ENCODE results near the gene WDR26. TPM values are rescaled to one million over a fixed set of nuclear protein-coding genes. Genes with fewer than 3 reads are reported as not detected.

Gene WDR26
- total RNA-seq, 6 experiments from 2014 or later: 27.2 to 46.8 (median 40.1) TPM

- H3K27ac ChIP-seq: no peak overlapping the region
- H3K9me3 ChIP-seq: no peaks in the 10 kb centered on the region
- H3K36me3 ChIP-seq: peaks cover 17 to 76% (median 39%) of the 10 kb centered on the region in 4 donors
- peaks cover 0 to 11% (median 4%) of the 10 kb centered on the region in 4 donors for H3K4me1 ChIP-seq
- TF ChIP-seq CTCF (IDR thresholded peaks at IDR 0.05) (no peak), POLR2A (IDR thresholded peaks at IDR 0.05) (no peak)
- H3K27me3 ChIP-seq: no peaks in the 10 kb centered on the region
- DNase-seq (no peak), ATAC-seq (no peak)
- intact Hi-C loops (cut with DNase I): no loop called here
- H3K4me3 ChIP-seq: no peak overlapping the region
- 58% methylated on average over 3 of the region's 3 CpGs for WGBS (ENCODE audit: insufficient coverage, low coverage, low lambda C conversion rate, missing lambda C conversion rate)
Measured at GRCh38 chr1:224393294-224393693, 41.3 kb downstream of the WDR26 start.

GRCh38 chr1:224392411-224393249 lies 42.0 kb downstream of the WDR26 start:
- H3K36me3 ChIP-seq: peaks cover 11 to 74% (median 36%) of the 10 kb centered on the region in 4 donors
- no peak overlapping the region for H3K27ac ChIP-seq
- no peak overlapping the region for H3K4me3 ChIP-seq
- ATAC-seq: no peak
- 83% methylated on average over 4 of the region's 4 CpGs for WGBS (ENCODE audit: insufficient coverage, low coverage, low lambda C conversion rate, missing lambda C conversion rate)
- no peak for TF ChIP-seq CTCF (IDR thresholded peaks at IDR 0.05)
- TF ChIP-seq POLR2A (IDR thresholded peaks at IDR 0.05): no peak
- DNase-seq: no peak
- intact Hi-C loops (cut with DNase I): no loop called here
- peaks cover 0 to 11% (median 4%) of the 10 kb centered on the region in 4 donors for H3K4me1 ChIP-seq
- H3K9me3 ChIP-seq: no peaks in the 10 kb centered on the region
- H3K27me3 ChIP-seq: no peaks in the 10 kb centered on the region

GRCh38 chr1:224390517-224390916 lies 44.1 kb downstream of the WDR26 start:
- intact Hi-C loops (cut with DNase I): no loop called here
- peak; percentile 58 to 79 (median 68) for ATAC-seq
- WGBS (ENCODE audit: insufficient coverage, low coverage, low lambda C conversion rate, missing lambda C conversion rate): 39% methylated on average over 5 of the region's 5 CpGs
- H3K4me1 ChIP-seq: peaks cover 0 to 11% (median 4%) of the 10 kb centered on the region in 4 donors
- peak overlapping the region in 2 of 3 donors; percentile 8 to 49 for H3K27ac ChIP-seq
- H3K27me3 ChIP-seq: no peaks in the 10 kb centered on the region
- no peak for TF ChIP-seq POLR2A (IDR thresholded peaks at IDR 0.05)
- no peak for TF ChIP-seq CTCF (IDR thresholded peaks at IDR 0.05)
- peaks cover 10 to 60% (median 27%) of the 10 kb centered on the region in 4 donors for H3K36me3 ChIP-seq
- no peak for DNase-seq
- no peaks in the 10 kb centered on the region for H3K9me3 ChIP-seq
- H3K4me3 ChIP-seq: no peak overlapping the region

- intact Hi-C loops (cut with DNase I): no loop called here
- Histone ChIP-seq H3K9me3 (no peaks in the 10 kb centered on the region), H3K4me3 (no peak overlapping the region), H3K36me3 (peaks cover 4 to 42% (median 19%) of the 10 kb centered on the region in 4 donors), H3K4me1 (peaks cover 0 to 11% (median 4%) of the 10 kb centered on the region in 4 donors), H3K27me3 (no peaks in the 10 kb centered on the region), H3K27ac (no peak overlapping the region)
- no peak for ATAC-seq
- no peak for TF ChIP-seq POLR2A (IDR thresholded peaks at IDR 0.05)
- no peak for DNase-seq
- WGBS (ENCODE audit: insufficient coverage, low coverage, low lambda C conversion rate, missing lambda C conversion rate): 80% methylated on average over 2 of the region's 2 CpGs
Measured at GRCh38 chr1:224387943-224388342, 46.7 kb downstream of the WDR26 start.

- intact Hi-C loops (cut with DNase I): no loop called here
- ATAC-seq (no peak), DNase-seq (no peak)
- TF ChIP-seq POLR2A (IDR thresholded peaks at IDR 0.05) (no peak), CTCF (IDR thresholded peaks at IDR 0.05) (no peak)
- H3K27me3 ChIP-seq: no peaks in the 10 kb centered on the region
- WGBS (ENCODE audit: insufficient coverage, low coverage, low lambda C conversion rate, missing lambda C conversion rate): 61% methylated on average over 6 of the region's 6 CpGs
- peaks cover 0 to 11% (median 4%) of the 10 kb centered on the region in 4 donors for H3K4me1 ChIP-seq
- peaks cover 4 to 37% (median 19%) of the 10 kb centered on the region in 4 donors for H3K36me3 ChIP-seq
- H3K27ac ChIP-seq: no peak overlapping the region
- H3K9me3 ChIP-seq: no peaks in the 10 kb centered on the region
- no peak overlapping the region for H3K4me3 ChIP-seq
Measured at GRCh38 chr1:224387302-224387912, 47.2 kb downstream of the WDR26 start.

Data from right lobe of liver (tissue), 6 donors.